ENCODE results near the gene AGAP3.

- TF ChIP-seq CTCF (IDR thresholded peaks at IDR 0.05; ENCODE audit: low read depth, low read length), result no peak
- no peak for TF ChIP-seq EZH2phosphoT487 (IDR thresholded peaks at IDR 0.05; ENCODE audit: low read depth)
Measured at GRCh38 chr7:151131224-151131591, 44.9 kb downstream of the AGAP3 start.

All from OCI-LY3 (cell line).